Tibial artery (tissue), 4 donors: ENCODE results near the gene ZNF774.

ENCODE experiments used
- DNase-seq, 2 donors: peaks; one replicate each; pipeline ENCODE4 v3.0.0-alpha.2; 2019
- H3K27ac ChIP-seq, 2 donors: fragments of 200-600 bp; sonication (generic) in 1 of 2; 1 replicate in 1 of 2; 2 replicates in 1 of 2; pipeline ENCODE4 v1.5.1; 2018 to 2019; ENCODE audit warnings: mild to moderate bottlenecking in 1 of 2
- H3K27me3 ChIP-seq, 2 donors: fragments of 200-600 bp; sonication (generic) in 1 of 2; one replicate each; pipeline versions ENCODE4 v1.5.1 to v1.6.0; 2016 to 2019
- H3K36me3 ChIP-seq, 3 donors: fragments of 200-600 bp; sonication (generic) in 2 of 3; one replicate each; pipeline ENCODE4 v1.5.1; 2016 to 2019; ENCODE audit warnings: mild to moderate bottlenecking in 2 of 3
- H3K4me1 ChIP-seq, 4 donors: fragments of 200-600 bp; sonication (generic) in 2 of 4; 1 replicate in 3 of 4; 2 replicates in 1 of 4; pipeline ENCODE4 v1.5.1; 2016 to 2019
- H3K4me3 ChIP-seq, 2 donors: fragments of 200-600 bp; sonication (generic) in 1 of 2; 1 replicate in 1 of 2; 2 replicates in 1 of 2; pipeline ENCODE4 v1.5.1; 2018 to 2019; ENCODE audit warnings: mild to moderate bottlenecking in 2 of 2
- H3K9me3 ChIP-seq, 3 donors: fragments of 200-600 bp; sonication (generic) in 1 of 3; one replicate each; pipeline ENCODE4 v1.5.1; 2016 to 2019
- intact Hi-C: fragments of 100-400 bp; cut with DNase I; formaldehyde crosslinking; loops from one replicate; pipeline ENCODE4 v1.15.0; 2023; ENCODE audit warnings: low total_unique reads
- TF ChIP-seq, protein P1 (sequence below), 2 experiments: fragments of 200-600 bp in 1 of 2; fragments of 450-650 bp in 1 of 2; IDR thresholded peaks; one replicate each; pipeline ENCODE4 v1.5.1; 2017 to 2019; ENCODE audit warnings: antibody characterized with exemption in 2 of 2, mild to moderate bottlenecking in 1 of 2, moderate library complexity in 1 of 2

The ZNF774 gene

DNA sequence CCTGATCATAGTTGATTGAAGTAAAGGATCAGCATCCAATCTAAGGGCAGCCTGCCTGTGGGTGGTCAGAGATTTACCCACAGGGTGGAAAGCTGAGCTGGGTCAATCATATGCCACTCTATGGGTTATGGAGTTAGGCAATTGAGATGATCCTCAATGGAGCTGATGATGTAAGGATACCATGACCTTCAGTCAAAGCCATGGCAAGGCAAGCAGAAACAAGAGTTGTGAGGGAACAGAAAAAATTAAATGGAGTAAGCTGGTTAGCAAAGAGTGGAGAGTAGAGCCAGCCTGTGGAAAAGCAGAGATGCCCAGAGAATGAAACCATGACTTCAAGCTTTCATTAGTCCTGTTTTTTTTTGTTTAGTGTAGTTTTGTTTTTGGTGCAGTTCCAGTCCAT, 30.2 kb downstream of the ZNF774 start:
- no peaks in the 10 kb centered on the region for H3K36me3 ChIP-seq
- H3K4me1 ChIP-seq: no peaks in the 10 kb centered on the region
- intact Hi-C loops: no loop called here
- DNase-seq: no peak
- no peak overlapping the region for H3K27ac ChIP-seq
- no peaks in the 10 kb centered on the region for H3K27me3 ChIP-seq
- H3K9me3 ChIP-seq: peaks cover 0 to 9% (median 7%) of the 10 kb centered on the region in 3 donors
- no peak overlapping the region for H3K4me3 ChIP-seq
- TF ChIP-seq, protein P1, sequence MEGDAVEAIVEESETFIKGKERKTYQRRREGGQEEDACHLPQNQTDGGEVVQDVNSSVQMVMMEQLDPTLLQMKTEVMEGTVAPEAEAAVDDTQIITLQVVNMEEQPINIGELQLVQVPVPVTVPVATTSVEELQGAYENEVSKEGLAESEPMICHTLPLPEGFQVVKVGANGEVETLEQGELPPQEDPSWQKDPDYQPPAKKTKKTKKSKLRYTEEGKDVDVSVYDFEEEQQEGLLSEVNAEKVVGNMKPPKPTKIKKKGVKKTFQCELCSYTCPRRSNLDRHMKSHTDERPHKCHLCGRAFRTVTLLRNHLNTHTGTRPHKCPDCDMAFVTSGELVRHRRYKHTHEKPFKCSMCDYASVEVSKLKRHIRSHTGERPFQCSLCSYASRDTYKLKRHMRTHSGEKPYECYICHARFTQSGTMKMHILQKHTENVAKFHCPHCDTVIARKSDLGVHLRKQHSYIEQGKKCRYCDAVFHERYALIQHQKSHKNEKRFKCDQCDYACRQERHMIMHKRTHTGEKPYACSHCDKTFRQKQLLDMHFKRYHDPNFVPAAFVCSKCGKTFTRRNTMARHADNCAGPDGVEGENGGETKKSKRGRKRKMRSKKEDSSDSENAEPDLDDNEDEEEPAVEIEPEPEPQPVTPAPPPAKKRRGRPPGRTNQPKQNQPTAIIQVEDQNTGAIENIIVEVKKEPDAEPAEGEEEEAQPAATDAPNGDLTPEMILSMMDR (IDR thresholded peaks at IDR 0.05): no peak

DNA sequence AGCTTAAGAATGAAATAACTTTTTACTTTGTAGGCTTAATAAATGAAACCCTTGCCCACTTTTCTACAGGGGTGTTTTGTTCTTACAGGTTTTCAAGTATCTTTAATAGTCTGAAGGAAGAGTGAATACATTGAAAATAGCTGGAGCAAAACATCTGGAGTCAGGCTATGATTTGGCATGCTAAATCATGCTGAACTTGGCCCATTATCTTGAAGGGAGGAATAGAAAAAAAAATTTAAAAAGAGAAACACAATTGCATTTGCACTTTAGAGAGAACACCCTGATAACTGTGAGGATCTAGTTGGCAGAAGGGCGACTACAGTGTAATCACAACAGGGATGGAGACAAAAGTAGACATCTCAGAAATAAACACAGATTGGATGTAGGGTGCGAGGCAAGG, 34.1 kb downstream of the ZNF774 start:
- H3K36me3 ChIP-seq: peaks cover 0 to 8% (median 5%) of the 10 kb centered on the region in 3 donors
- intact Hi-C loops: no loop called here
- no peaks in the 10 kb centered on the region for H3K9me3 ChIP-seq
- H3K27me3 ChIP-seq: no peaks in the 10 kb centered on the region
- peaks cover 4 to 23% (median 12%) of the 10 kb centered on the region in 4 donors for H3K4me1 ChIP-seq
- no peak overlapping the region for H3K4me3 ChIP-seq
- DNase-seq: no peak
- peak overlapping the region; percentile 17 to 23 for H3K27ac ChIP-seq
- TF ChIP-seq, protein P1 (IDR thresholded peaks at IDR 0.05): no peak

DNA sequence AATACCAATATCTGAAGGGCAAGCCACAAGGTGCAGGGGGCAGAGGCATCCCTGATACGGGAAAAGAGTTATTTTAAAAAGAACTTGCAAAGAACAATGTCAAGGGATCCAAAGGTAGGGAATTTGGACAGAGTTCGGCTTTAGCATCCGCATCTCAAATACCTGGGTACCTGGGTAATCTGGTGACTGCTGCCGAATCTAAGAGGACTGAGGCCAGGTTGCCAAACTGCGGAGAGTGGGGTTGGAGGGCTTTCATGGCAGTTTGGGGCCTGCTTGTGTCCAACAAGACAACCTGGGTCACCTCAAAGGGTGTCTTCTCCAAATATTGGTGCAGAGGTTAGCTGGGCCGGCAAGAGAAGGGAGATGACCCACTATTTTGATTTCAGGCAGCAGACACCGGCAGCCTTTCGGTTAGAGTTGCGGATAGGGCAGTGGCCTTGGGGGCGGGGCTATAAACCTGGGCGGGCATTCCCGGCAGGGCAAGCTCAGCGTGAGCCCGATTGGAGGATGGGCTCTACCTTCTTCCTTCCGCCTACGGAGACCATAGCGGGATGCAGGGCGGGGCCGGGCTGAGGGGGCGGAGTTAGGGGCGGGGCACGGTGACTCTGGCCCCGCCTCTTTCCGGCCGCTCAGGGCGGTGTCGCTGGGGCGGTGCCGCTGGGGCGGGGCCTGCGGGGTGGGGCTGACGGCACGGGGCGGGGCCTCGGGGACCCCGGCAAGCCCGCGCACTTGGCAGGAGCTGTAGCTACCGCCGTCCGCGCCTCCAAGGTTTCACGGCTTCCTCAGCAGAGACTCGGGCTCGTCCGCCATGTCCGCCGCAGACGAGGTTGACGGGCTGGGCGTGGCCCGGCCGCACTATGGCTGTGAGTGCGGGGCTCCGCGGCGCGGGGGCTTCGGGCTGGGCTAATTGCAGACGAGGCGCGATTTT, 35.7 kb downstream of the ZNF774 start, which contains the start of gene IQGAP1:
IQGAP1 (plus strand) TSS at position 709 of the 928 bp plus-strand sequence; CDS start at position 809, 100 bp downstream.
- peaks cover 0 to 12% (median 8%) of the 10 kb centered on the region in 3 donors for H3K36me3 ChIP-seq
- H3K9me3 ChIP-seq: no peaks in the 10 kb centered on the region
- intact Hi-C loops: no loop called here
- peaks cover 4 to 38% (median 26%) of the 10 kb centered on the region in 4 donors for H3K4me1 ChIP-seq
- peak within 1 kb of the TSS; percentile 98 to 100 for H3K27ac ChIP-seq
- H3K27me3 ChIP-seq: no peaks in the 10 kb centered on the region
- TF ChIP-seq, protein P1 (IDR thresholded peaks at IDR 0.05): no peak
- H3K4me3 ChIP-seq: peak within 1 kb of the TSS; percentile 79 to 99
- DNase-seq: peak; percentile 97 to 99

DNA sequence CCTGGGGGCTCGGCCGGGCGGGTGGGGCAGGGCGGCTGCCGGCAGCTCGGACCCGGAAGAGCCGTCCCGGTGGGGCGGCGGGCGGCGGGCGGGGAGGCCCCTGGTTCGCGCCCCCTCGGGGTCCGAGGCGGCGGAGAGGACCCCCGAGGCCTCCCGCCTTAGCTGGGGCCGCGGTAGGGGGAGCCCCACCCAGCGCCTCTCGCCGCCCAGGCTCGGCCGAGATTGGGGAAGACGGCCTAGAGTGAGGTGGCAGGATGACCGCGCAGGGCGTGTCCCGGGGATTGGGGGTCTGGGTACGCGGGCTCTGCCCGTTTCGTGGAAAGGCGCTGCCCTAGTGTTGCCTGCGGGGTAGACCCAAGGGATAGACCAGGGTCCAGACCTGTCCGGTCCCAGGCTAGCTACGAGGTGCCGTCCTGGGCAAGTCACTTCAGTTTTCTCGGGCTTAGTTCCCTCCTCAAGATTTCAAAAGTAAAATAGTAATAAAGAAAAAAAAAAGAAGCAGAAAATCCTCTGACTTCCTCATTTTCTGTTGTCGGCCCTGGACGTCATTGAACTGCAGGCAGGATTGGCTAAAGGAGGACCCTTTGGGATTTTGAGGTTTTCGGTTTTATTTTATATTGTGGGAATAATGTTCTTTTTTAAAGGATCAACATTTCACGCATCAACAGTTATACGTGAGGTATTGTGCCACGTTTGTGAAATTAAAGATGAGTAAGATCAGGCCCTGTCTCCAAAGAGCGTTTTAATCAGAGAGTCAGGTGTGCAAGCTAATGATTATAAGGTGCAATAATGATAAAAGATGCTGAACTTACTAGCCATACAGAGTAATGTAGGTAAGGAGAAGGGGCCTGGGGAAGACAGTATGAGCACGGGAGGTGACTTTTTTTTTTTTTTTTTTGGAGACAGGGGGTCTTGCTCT, 36.6 kb downstream of the ZNF774 start:
- intact Hi-C loops: no loop called here
- peaks cover 0 to 12% (median 8%) of the 10 kb centered on the region in 3 donors for H3K36me3 ChIP-seq
- no peaks in the 10 kb centered on the region for H3K9me3 ChIP-seq
- peak overlapping the region; percentile 79 to 99 for H3K4me3 ChIP-seq
- no peaks in the 10 kb centered on the region for H3K27me3 ChIP-seq
- peak; percentile 75 to 85 for DNase-seq
- H3K27ac ChIP-seq: peak overlapping the region; percentile 98 to 100
- TF ChIP-seq, protein P1 (IDR thresholded peaks at IDR 0.05): no peak
- H3K4me1 ChIP-seq: peaks cover 4 to 48% (median 34%) of the 10 kb centered on the region in 4 donors

DNA sequence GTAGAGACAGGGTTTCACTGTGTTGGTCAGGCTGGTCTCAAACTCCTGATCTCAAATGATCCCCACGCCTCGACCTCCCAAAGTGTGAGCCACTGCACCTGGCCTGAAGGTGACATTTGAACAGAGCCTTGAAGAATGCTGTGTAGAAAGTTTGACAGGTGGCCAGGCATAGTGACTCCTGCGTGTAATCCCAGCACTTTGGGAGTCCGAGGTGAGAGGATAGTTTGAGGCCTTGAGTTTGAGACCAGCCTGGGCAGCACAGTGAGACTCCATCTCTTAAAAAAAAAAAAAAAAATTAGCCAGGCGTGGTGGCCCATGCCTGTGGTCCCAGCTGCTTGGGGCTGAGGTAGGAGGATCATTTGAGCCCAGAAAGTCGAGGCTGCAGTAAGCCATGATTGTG, 37.4 kb downstream of the ZNF774 start:
- peak overlapping the region; percentile 98 to 100 for H3K27ac ChIP-seq
- peaks cover 4 to 55% (median 39%) of the 10 kb centered on the region in 4 donors for H3K4me1 ChIP-seq
- peak overlapping the region; percentile 79 to 99 for H3K4me3 ChIP-seq
- no peaks in the 10 kb centered on the region for H3K9me3 ChIP-seq
- no peak for DNase-seq
- peaks cover 0 to 12% (median 8%) of the 10 kb centered on the region in 3 donors for H3K36me3 ChIP-seq
- TF ChIP-seq, protein P1 (IDR thresholded peaks at IDR 0.05): no peak
- intact Hi-C loops: no loop called here
- H3K27me3 ChIP-seq: no peaks in the 10 kb centered on the region
